HCT116 (cell line): ENCODE results near the gene WIZ.

Source experiments
- EZH2phosphoT487 ChIP-seq: fragments of 200-600 bp; IDR thresholded peaks from 2 replicates; pipeline ENCODE4 v1.6.1; 2018; ENCODE audit warnings: antibody characterized with exemption, borderline replicate concordance
- POLR2A ChIP-seq: IDR thresholded peaks from 2 replicates; pipeline ENCODE4 v1.7.0; 2011; ENCODE audit warnings: borderline replicate concordance; ENCODE audit not compliant: insufficient read depth, insufficient read length; ENCODE audit errors: extremely low read depth
- RAD21 ChIP-seq: IDR thresholded peaks from 2 replicates; pipeline ENCODE4 v1.6.1; 2012; ENCODE audit warnings: low read depth, mild to moderate bottlenecking
- TCF7L2 ChIP-seq: IDR thresholded peaks from 2 replicates; pipeline ENCODE4 v1.7.0; 2011; ENCODE audit warnings: borderline replicate concordance, inconsistent platforms; ENCODE audit not compliant: insufficient read depth, insufficient read length; ENCODE audit errors: extremely low read depth
- TF ChIP-seq, protein P1 (sequence below): IDR thresholded peaks from 2 replicates; pipeline ENCODE4 v1.6.1; 2012
- TF ChIP-seq, protein P2 (sequence below), 3 experiments: fragments of 200-600 bp in 1 of 3; sonication (generic) in 1 of 3; IDR thresholded peaks in 2 of 3; conservative IDR thresholded peaks in 1 of 3; 2 replicates each; pipeline ENCODE4 v1.5.1; 2012 to 2017; ENCODE audit warnings: low read depth in 2 of 3, low read length in 2 of 3, antibody characterized with exemption in 1 of 3, borderline replicate concordance in 1 of 3, control low read depth in 1 of 3, mild to moderate bottlenecking in 1 of 3, mixed read lengths in 1 of 3, mixed run types in 1 of 3, moderate library complexity in 1 of 3; ENCODE audit not compliant: insufficient read depth in 1 of 3

DNA sequence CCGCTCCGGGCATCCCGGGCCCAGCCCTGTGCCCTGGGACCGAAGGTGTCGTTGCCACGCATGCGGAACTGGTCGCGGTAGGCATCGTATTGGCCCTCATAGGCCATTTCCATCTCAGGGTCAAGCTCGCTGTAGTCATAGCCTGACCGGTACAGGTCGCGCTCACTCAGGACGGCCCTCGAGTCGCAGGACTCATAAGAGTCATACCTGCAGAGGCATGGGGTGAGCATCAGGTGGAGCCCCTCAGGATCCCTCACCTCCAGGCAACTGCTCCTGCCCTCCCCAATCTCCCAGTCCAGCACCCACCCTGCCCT, 48.4 kb downstream of the WIZ start:
- TF ChIP-seq RAD21, result no peak
- no peak for TF ChIP-seq POLR2A
- TF ChIP-seq, protein P1, sequence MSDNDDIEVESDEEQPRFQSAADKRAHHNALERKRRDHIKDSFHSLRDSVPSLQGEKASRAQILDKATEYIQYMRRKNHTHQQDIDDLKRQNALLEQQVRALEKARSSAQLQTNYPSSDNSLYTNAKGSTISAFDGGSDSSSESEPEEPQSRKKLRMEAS, result no peak
- no peak for TF ChIP-seq EZH2phosphoT487
- TF ChIP-seq TCF7L2, result no peak
- TF ChIP-seq, protein P2, sequence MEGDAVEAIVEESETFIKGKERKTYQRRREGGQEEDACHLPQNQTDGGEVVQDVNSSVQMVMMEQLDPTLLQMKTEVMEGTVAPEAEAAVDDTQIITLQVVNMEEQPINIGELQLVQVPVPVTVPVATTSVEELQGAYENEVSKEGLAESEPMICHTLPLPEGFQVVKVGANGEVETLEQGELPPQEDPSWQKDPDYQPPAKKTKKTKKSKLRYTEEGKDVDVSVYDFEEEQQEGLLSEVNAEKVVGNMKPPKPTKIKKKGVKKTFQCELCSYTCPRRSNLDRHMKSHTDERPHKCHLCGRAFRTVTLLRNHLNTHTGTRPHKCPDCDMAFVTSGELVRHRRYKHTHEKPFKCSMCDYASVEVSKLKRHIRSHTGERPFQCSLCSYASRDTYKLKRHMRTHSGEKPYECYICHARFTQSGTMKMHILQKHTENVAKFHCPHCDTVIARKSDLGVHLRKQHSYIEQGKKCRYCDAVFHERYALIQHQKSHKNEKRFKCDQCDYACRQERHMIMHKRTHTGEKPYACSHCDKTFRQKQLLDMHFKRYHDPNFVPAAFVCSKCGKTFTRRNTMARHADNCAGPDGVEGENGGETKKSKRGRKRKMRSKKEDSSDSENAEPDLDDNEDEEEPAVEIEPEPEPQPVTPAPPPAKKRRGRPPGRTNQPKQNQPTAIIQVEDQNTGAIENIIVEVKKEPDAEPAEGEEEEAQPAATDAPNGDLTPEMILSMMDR (IDR thresholded peaks at IDR 0.05 in 2 of 3, conservative IDR thresholded peaks at IDR 0.05 in 1 of 3; ENCODE audit: borderline replicate concordance in 1 of 3, insufficient read depth in 1 of 3, low read depth in 2 of 3, low read length in 2 of 3), result no peak
